K562 (cell line): ENCODE results near the gene TMSB4X. TPM values are rescaled to one million over a fixed set of nuclear protein-coding genes. Genes with fewer than 3 reads are reported as not detected.

Source experiments
- DMBX1 ChIP-seq: fragments of 250-450 bp; sonication (Bioruptor Pico); IDR thresholded peaks from 2 replicates; pipeline ENCODE4 v1.8.0; 2022; ENCODE audit warnings: inconsistent platforms, mild to moderate bottlenecking, moderate library complexity, borderline replicate concordance
- FIP1L1 ChIP-seq: fragments of 200-400 bp; formaldehyde crosslinking; IDR thresholded peaks from 2 replicates; pipeline ENCODE4 v1.6.1; 2018; ENCODE audit warnings: mild to moderate bottlenecking, low read depth, low read length; ENCODE audit not compliant: poor library complexity, severe bottlenecking
- FOSL1 ChIP-seq: fragments of 200-800 bp; sonication (Bioruptor generic); conservative IDR thresholded peaks from 2 replicates; pipeline ENCODE4 v1.6.1; 2016; ENCODE audit warnings: missing genetic modification characterization, missing compliant biosample characterization
- GABPB2 ChIP-seq: fragments of 250-450 bp; sonication (Bioruptor Pico); conservative IDR thresholded peaks from 2 replicates; pipeline ENCODE4 v1.5.1; 2021; ENCODE audit warnings: mild to moderate bottlenecking
- HDAC8 ChIP-seq: fragments of 450-650 bp; IDR thresholded peaks from 2 replicates; pipeline ENCODE4 v1.6.1; 2016; ENCODE audit warnings: mild to moderate bottlenecking, missing genetic modification characterization, moderate library complexity, missing compliant biosample characterization
- MITF ChIP-seq: IDR thresholded peaks from 2 replicates; pipeline ENCODE4 v1.6.1; 2014; ENCODE audit warnings: antibody characterized with exemption
- NCOA1 ChIP-seq: fragments of 450-650 bp; IDR thresholded peaks from 2 replicates; pipeline ENCODE4 v1.6.1; 2016; ENCODE audit warnings: low read depth
- PHF21A ChIP-seq: fragments of 450-650 bp; IDR thresholded peaks from 2 replicates; pipeline ENCODE4 v1.6.1; 2017; ENCODE audit warnings: low read depth, borderline replicate concordance
- POU5F1 ChIP-seq: fragments of 150-350 bp; IDR thresholded peaks from 2 replicates; pipeline ENCODE4 v1.6.1; 2014; ENCODE audit warnings: borderline replicate concordance, low read length, low read depth, mild to moderate bottlenecking; ENCODE audit not compliant: partially characterized antibody
- TAF1 ChIP-seq: IDR thresholded peaks from 2 replicates; pipeline ENCODE4 v1.6.1; 2011; ENCODE audit warnings: mild to moderate bottlenecking, low read length, moderate library complexity; ENCODE audit not compliant: insufficient read depth, control insufficient read depth, severe bottlenecking; ENCODE audit errors: extremely low read depth
- TCF7 ChIP-seq: sonication (generic); IDR thresholded peaks from 2 replicates; pipeline ENCODE4 v1.6.1; 2016; ENCODE audit warnings: antibody characterized with exemption, borderline replicate concordance
- TFAP4 ChIP-seq: sonication (generic); formaldehyde crosslinking; IDR thresholded peaks from 2 replicates; pipeline ENCODE4 v1.8.0; 2022; ENCODE audit warnings: missing genetic modification reagents, mild to moderate bottlenecking, moderate library complexity, borderline replicate concordance
- THRA ChIP-seq: fragments of 450-650 bp; IDR thresholded peaks from 2 replicates; pipeline ENCODE4 v1.6.1; 2017; ENCODE audit warnings: mild to moderate bottlenecking, moderate library complexity
- UBTF ChIP-seq, 2 experiments: IDR thresholded peaks; 2 replicates each; pipeline ENCODE4 v1.6.1; 2012; ENCODE audit warnings: improper control_type of control experiment in 2 of 2, low read depth in 2 of 2, low read length in 2 of 2, borderline replicate concordance in 1 of 2
- ZBTB2 ChIP-seq: fragments of 450-650 bp; IDR thresholded peaks from 2 replicates; pipeline ENCODE4 v1.6.1; 2016; ENCODE audit warnings: antibody characterized with exemption
- ZBTB9 ChIP-seq: fragments of 450-650 bp; formaldehyde crosslinking; IDR thresholded peaks from 2 replicates; pipeline ENCODE4 v1.4.0; 2020; ENCODE audit warnings: mild to moderate bottlenecking, moderate library complexity
- ZNF324 ChIP-seq: fragments of 250-450 bp; sonication (Bioruptor Pico); IDR thresholded peaks from 2 replicates; pipeline ENCODE4 v1.4.0; 2020; ENCODE audit warnings: mild to moderate bottlenecking
- ZNF764 ChIP-seq: fragments of 250-450 bp; sonication (Bioruptor Pico); IDR thresholded peaks from 2 replicates; pipeline ENCODE4 v1.4.0; 2020; ENCODE audit warnings: low read depth, mild to moderate bottlenecking, moderate library complexity
- ZNF780A ChIP-seq: fragments of 250-450 bp; sonication (Bioruptor Pico); IDR thresholded peaks from 2 replicates; pipeline ENCODE4 v1.5.0; 2021; ENCODE audit warnings: mild to moderate bottlenecking
- polyA plus RNA-seq, 8 experiments: library from polyadenylated mRNA; depleted of rRNA in 4 of 8; stranded (reverse) in 5 of 8; unstranded in 3 of 8; fragments of >200 nt; fragmentation: Nextera tagmentation in 2 of 8; fragmentation: Illumina TruSeq in 1 of 8; extraction: Ambion mirVana in 2 of 8; extraction: Trizol in 1 of 8; gene quantifications; 2 replicates each; pipeline versions ENCODE4 v1.2.1 to v1.2.3, GENCODE V29; 2011 to 2014; ENCODE audit warnings: inconsistent platforms in 1 of 8, missing spikeins in 1 of 8
- total RNA-seq, 7 experiments: library from RNA; depleted of rRNA in 6 of 7; stranded (reverse); fragments of >200 nt in 6 of 7; fragmentation: Illumina TruSeq in 2 of 7; extraction: Trizol in 2 of 7; gene quantifications; 2 replicates each; pipeline versions ENCODE4 v1.2.1 to v1.2.3, GENCODE V29; 2011 to 2021; ENCODE audit warnings: low replicate concordance in 1 of 7

The TMSB4X gene
- total and polyA plus RNA-seq, 9 of the 15 experiments (the other 6 are each of a cell fraction or from before 2014, with no cell fraction given), result 1,035 to 2,035 (median 1,529) TPM

GRCh38 chrX:12962041-12962504 lies 12.8 kb upstream of the TMSB4X start (continued):
- TF ChIP-seq POU5F1, result no peak
- TF ChIP-seq GABPB2 (CRISPR knock-in tag), result no peak
- no peak for TF ChIP-seq ZNF764 (CRISPR knock-in tag)
- TF ChIP-seq NCOA1, result no peak
- no peak for TF ChIP-seq TCF7
- no peak for TF ChIP-seq THRA
- 0 out of 2 replicates have a peak, but pooled peaks have one; percentile 38 for TF ChIP-seq ZBTB9 (CRISPR knock-in tag)
- TF ChIP-seq MITF, result 0 out of 2 replicates have a peak, but pooled peaks have one; percentile 28
- TF ChIP-seq ZNF324 (CRISPR knock-in tag), result no peak
- TF ChIP-seq ZNF780A (CRISPR knock-in tag), result no peak
- TF ChIP-seq FOSL1 (tag), result no peak
- TF ChIP-seq HDAC8, result no peak
- TF ChIP-seq TAF1, result peak; percentile 23
- no peak for TF ChIP-seq TFAP4 (CRISPR knock-in tag)
- TF ChIP-seq ZBTB2, result no peak
- peak; percentile 89 for TF ChIP-seq DMBX1 (CRISPR knock-in tag)
- TF ChIP-seq UBTF (IDR thresholded peaks at IDR 0.05; ENCODE audit: borderline replicate concordance in 1 of 2, low read depth in 2 of 2, low read length in 2 of 2), result no peak
- TF ChIP-seq FIP1L1, result no peak
- TF ChIP-seq PHF21A, result no peak
